ENCODE measurements around the gene SMAD7. TPM values are rescaled to one million over a fixed set of nuclear protein-coding genes. Genes with fewer than 3 reads are reported as not detected.

The SMAD7 gene
- total RNA-seq, 1 donor from 2014 or later, result 9.0 TPM

GRCh38 chr18:48893608-48894600 is 56.9 kb downstream of the SMAD7 start:
- DNase-seq, result no peak

DNA sequence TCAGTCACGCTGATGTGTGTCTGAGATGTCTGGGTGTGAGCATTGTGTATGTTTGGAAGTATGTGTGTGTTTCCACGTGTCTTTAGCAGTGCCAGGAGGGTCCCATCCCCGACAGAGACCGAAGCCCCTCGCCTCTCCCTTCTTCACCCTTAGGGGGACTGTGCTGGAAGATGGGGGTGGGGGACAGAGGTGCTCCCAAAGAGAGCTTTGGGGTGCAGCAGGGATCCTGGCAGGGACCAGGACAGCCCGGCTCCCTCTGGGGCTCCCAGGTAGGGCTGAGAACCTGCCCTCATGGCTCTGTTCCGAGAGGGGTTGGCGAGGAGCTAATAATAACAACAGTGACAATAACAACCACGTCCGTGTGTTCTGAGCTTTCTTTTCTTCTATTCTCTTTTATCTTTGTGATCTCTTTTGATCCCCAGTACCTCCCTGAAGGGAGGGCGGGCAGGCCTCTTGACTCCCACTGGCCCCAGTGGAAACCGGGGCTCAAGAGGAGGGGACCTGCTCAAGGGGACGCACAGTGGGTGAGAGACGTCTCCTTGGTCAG is 57.6 kb downstream of the SMAD7 start:
- no peak for DNase-seq

DNA sequence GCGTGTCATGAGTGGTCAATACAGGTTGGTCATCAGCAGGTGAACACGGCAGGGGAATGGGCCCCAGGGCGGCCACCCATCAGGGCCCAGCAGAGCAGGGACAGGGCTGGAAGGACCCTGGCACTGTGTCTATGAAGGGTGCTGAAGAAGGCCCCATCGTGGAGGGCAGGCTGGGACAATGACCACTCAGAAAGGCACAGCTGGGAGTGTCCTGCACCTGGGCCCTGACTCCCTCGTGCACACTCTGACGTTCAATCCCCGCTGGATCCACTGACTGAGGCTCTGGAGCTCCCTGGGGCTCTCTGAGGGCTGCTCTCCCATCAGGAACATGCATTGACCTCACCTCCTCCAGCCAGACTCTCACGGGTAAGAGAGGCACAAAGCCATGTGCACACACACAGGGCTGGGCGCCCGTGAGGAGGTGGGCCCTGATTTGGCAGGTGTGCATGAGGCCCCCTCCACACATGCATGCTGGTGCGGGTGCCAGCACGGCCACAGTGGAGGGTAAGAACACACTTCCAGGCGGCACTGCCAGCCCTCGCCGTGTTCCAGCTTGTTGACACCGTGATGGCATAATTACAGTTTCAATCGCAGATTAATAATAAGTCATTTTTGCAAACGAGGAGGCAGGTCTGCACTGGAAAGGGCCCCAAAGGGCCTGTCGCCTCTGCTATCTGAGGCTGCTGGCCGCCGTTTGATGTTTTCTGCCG is 58.5 kb downstream of the SMAD7 start:
- no peak for DNase-seq

GRCh38 chr18:48891721-48892120 is 59.0 kb downstream of the SMAD7 start:
- no peak for DNase-seq

DNA sequence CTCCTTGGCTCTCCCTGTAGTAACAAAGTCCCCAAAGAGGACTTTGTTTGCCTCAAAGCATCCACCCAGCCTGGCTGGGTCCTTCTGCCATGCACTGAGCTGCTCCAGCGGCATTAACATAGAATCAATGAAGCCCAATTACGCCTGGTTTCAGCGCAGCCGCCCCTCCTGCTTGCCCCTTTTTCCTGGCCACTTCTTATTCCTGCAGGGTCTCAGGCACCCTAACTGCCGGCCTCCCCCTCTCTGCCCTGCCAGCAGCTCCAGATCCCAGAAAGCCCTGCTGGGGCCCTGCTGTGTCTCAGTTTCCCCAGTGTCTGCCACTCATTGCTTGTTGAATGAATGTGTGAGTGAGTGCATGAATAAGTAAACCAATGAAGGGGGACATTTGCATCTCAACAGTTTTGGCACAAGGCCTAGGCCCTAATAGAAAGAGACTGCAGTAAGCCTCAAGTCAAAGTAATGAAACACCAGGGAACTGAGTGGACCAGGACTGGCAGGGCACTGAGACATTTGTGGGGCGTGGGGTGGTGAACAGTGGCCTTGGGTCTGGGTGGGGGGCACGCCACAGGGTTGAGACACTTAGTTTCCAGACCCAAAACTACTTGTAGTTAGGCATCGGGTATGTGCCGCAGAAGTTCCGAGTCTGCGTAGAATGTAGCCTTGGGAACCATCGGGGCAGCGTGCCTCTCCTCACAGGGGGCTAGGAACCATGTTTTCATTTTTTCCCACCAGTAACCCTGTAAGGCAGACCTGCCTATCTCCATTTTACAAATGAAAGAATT is 60.6 kb downstream of the SMAD7 start:
- no peak for DNase-seq

- DNase-seq, result no peak
Measured at GRCh38 chr18:48889115-48889941, 61.4 kb downstream of the SMAD7 start.

DNA sequence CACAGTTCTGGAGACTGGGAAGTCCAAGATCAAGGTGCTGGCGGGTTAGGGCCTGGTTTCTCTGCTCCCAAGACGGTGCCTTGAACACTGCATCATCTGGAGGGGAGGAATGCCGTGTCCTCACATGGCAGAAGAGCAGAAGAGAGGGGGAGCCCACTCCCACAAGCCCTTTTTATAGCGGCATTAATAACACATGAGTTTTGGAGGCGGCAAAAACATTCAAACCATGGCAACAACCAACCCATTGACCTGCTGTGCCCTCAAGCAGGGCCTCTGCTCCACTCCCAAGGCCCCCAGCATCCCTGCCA is 62.0 kb downstream of the SMAD7 start:
- DNase-seq, result no peak

DNA sequence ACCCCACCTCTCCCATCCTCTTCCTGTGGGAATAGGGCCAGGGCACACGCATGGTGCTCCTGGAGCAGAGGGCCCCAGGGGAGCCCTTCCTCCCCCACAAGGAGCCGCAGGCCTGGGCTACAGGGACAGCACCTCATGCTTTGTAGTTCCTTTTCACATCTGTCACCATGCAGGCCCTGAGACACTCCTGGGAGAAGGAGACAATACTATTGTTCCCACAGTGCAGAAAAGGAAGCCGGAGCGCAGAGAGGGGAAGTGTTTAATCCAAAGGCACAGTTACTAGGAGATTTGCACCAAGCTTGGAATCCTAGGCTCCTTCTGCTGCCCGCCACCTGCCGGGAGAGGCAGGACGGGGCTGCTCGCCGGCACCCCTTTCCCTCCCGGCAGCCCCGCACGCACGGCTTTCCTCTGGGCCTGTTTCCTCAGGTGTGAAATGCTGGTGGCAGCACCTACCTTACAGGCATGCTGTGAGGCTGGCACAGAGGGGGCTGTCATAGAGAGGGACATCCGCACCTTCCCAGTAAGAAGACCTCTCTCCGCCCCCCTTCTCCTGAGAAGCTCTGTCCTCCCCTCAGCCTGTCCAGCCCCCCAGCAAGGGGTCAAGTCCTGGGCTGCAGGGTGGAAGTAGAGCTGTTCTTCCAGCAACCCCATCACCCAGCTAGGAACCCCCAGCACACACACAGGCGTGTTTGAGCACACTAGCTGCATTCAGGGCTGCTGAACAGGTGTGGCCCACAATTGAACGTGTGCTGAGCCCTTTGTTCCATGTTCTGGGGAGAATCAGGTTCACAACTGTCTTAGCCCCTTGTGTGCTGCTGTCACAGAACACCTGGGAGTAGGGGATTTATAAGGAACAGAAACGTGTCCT is 62.6 kb downstream of the SMAD7 start:
- DNase-seq, result peak; percentile 74

- DNase-seq, result no peak
Measured at GRCh38 chr18:48887294-48887904, 63.4 kb downstream of the SMAD7 start.

- DNase-seq, result no peak
Measured at GRCh38 chr18:48886520-48887293, 64.1 kb downstream of the SMAD7 start.

DNA sequence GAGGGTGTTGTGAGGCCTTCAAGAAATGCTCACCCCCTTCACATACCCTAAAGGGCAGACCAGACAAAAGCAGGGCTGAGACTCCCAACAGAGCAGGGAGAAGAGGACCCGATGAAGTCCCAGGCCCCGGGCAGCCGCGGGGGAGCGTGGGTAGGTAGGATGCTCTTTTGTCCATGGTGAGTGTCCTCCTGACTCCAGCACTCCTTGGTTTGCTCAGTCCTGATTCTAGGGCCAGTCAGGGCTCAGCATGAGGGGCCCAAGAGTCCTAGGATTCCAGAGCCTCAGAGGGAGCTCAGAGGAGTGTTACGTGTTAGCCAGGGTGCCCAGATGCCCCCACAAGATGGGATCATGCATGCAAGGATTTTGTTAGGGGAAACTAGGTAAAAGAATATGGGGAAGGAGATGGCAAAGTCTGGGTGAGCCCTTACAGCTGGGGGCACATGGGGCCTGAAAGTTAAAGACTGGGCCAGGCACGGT is 64.8 kb downstream of the SMAD7 start:
- no peak for DNase-seq

GRCh38 chr18:48885266-48885923 is 65.4 kb downstream of the SMAD7 start:
- DNase-seq, result no peak

- DNase-seq, result no peak
Measured at GRCh38 chr18:48884771-48885170, 66.0 kb downstream of the SMAD7 start.

GRCh38 chr18:48884306-48884705 is 66.5 kb downstream of the SMAD7 start:
- DNase-seq, result no peak

DNA sequence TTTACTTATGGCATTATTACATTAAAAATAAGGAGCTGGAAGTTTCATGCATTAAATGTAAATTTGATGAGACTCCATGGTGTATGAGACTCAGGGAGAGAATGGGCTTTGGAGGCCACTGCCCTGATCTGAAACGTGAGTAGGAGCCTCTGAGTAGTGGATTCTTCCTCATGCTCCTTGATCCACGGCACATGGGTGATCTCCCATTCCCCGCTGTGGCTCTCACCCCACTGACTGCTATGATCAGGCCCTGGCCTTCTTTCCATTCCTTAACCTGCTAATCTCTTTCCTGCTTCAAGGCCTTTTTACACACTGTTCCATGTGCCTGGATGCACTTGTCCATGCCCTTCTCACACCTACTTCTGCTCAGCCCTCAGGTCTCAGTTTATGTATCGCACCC is 68.4 kb downstream of the SMAD7 start:
- DNase-seq, result no peak

DNA sequence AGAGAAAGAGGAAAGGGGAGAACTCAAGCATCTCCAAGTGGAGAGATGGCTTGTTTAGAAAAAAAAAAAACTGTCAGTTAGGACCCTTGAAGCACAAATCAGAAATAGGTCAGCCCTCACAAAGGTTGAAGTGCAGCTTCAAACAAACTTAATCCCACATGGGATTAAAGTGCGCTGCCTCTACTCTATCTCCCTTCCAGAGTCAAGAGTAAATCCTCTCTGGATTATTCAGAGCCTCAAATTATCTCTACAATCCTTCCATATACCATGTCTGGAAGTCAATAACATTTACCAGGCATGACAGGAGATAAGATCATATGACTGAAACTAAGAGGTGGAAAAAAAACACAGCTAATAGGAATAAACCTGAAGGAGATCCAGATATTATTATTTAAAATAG is 69.8 kb downstream of the SMAD7 start:
- no peak for DNase-seq

- DNase-seq, result no peak
Measured at GRCh38 chr18:48879008-48879431, 71.7 kb downstream of the SMAD7 start.

- DNase-seq, result peak; percentile 44
Measured at GRCh38 chr18:48878471-48878870, 72.3 kb downstream of the SMAD7 start.

DNA sequence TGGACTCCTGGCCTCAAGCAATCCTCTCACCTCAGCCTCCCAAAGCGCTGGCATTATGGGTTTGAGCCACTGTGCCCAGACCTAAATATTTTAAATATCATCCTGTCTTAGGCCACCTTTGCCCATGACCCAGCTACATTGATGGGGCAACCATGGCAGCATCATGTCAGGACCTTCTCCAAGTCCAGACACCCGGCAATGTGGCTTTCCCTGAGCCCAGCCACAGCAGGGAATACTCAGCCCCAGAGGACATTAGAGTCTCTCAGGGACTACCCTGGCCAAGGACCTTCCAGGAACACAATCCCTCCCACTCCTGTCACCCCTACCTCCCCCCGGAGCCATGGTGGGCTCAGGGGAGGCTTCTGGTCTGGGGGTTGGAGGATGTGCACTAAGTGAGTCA is 72.8 kb downstream of the SMAD7 start:
- no peak for DNase-seq
